Jurkat, Clone E6-1 (cell line): Measurements from ENCODE around the gene RBP3.

ENCODE experiments used
- DNase-seq: peaks from one replicate; pipeline ENCODE4 v3.0.0-alpha.2; 2011; ENCODE audit warnings: low read depth, low spot score
- H3K4me3 ChIP-seq: 2 replicates; pipeline ENCODE4 v1.5.1; 2011; ENCODE audit warnings: mild to moderate bottlenecking, low read length, control low read depth, moderate library complexity

RBP3 gene

DNA sequence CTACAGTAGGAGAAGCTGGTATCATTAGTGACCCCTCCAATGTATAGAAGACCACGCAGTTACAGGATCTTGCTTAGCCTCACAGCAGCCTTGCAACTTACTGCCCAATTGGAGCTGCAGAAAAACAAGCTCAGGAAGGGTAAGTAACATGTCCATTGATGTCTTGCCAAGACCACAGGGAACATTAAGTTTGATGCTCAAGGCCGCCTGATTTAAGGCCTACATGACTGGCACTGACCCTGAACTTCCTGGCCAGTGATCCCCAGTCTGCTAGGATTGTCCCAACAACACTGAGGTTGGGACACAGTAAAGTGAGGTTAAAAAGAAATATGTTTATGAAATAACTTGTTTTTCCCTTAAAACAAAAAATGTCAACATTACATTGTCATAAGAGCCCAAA is 32.7 kb upstream of the RBP3 start:
- H3K4me3 ChIP-seq: no peak overlapping the region
- no peak for DNase-seq

DNA sequence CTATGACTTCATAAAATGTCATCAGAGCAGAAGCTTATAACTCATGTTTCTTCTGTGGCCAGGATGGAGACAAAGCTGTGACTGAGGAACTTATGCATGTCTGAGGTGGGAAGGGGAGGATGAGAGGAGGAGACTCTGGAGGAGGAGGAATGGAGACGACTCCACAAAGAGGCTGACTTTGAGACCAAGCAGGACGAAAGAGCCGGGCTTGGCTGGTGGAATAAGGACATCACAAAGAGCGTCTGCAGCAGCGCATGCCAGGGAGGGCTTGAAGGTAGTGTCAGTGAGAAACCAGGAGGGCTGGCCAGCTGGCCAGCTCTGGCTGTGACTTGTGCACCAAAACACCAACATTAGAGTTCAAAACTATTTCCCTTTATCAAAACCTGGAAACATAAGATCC is 32.0 kb upstream of the RBP3 start:
- DNase-seq: no peak
- no peak overlapping the region for H3K4me3 ChIP-seq

DNA sequence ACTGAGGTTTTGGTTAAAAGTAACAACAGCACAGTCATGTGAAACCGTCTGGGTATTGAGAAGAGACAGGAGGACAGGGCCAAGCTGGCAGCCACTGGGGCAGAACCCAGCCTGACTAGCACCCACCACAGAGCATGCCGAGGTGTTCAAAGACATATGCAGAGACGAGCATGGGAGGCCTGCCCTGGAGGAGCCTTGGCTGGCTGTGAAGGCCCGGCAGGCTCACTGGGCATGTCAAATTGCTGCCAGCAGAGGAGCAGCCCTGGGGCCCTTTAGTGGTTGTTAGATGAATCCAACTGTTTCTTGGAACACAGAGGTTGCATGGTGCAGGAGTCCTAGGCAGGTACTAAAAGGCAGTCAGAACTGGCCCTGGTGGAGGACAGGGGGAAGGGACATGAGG is 30.9 kb upstream of the RBP3 start:
- H3K4me3 ChIP-seq: no peak overlapping the region
- DNase-seq: no peak

DNA sequence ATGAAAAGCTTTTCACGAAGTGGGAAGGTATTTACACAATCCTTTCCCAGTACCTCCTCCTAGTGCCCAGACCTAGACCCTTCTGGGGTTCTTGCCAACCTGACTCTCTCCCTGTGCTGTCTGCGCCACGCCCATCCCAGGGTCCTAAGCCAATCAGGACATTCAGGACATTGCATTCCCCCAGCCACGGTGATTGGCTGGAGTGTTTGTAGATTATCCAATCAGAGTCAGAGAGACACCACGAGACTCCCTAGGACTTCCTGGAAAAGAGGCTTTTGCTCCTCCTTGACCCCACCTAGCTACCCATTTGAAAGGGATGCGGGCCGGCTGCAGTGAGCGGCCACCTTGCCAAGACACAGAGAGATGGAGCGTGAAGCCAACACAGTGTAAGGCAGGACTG is 29.5 kb upstream of the RBP3 start:
- H3K4me3 ChIP-seq: no peak overlapping the region
- DNase-seq: peak; percentile 36

DNA sequence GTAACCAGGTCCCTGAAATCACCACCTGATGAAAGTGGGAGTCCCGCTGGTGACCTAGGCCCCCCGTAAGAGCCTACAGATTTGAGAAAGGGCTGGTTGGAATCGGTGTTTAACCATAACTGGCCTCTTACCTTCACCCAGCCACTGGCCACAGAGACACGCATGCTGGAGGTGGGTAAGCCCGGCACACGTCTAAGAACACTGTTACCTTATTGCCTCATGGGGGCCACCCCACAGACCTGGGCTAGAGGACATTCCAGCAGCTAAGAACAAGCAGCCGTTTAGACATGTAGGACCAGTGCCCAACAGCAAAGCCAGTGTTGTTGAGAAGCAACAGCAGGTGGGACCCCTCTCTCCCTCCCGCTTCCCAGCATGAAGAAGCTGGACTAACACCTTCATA is 28.4 kb upstream of the RBP3 start:
- no peak for DNase-seq
- no peak overlapping the region for H3K4me3 ChIP-seq

DNA sequence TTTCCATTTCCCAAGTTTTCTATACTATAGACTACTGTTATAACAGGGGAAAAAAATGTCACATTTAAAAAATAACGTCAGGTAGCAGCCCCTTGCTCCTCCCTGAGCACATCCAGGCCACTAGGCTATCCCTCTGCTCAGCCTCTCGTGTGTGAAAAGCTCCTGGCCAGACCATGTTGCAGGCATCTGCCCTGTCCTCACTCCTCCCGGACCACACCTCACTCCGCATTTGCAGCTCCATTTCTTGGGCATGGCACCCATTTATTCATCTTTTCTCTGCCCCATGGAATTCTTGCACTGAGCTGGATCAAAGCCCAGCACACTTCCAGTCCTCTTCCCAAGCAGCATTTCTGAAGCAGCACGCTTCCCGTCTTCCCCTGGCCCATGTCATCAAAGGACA is 27.4 kb upstream of the RBP3 start:
- no peak for DNase-seq
- no peak overlapping the region for H3K4me3 ChIP-seq

DNA sequence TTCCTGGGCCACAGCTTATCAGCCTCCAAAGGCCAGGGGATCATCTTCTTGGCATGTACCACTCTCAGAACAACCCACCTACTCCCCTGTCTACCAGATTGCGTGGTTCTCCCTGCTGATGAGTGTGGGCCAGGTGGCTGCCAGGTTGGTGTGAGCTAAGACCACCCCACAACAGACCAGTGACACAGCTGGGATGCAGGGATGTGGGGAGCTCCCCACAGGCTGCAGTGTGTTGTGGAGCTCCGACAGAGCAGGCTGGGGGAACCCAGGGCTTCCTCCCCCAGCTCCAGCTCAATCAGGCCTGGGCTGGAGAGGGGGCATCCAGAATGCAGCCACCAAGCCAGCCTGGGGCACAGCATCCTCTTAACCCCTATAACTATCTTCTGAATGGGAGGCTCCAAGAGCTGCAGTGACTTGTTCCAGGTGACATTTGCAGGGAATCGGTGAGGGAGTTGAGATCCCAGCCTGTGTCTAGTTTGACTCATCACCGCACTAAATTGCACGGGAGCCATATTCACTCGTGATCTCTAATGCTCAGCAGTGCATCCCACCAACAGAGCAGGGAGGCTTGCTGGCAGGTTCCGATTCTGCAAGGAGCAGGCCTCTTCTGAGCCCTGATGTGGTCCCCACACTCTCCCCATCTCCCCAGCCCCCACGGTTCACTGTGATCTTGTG is 26.5 kb upstream of the RBP3 start:
- H3K4me3 ChIP-seq: no peak overlapping the region
- no peak for DNase-seq

DNA sequence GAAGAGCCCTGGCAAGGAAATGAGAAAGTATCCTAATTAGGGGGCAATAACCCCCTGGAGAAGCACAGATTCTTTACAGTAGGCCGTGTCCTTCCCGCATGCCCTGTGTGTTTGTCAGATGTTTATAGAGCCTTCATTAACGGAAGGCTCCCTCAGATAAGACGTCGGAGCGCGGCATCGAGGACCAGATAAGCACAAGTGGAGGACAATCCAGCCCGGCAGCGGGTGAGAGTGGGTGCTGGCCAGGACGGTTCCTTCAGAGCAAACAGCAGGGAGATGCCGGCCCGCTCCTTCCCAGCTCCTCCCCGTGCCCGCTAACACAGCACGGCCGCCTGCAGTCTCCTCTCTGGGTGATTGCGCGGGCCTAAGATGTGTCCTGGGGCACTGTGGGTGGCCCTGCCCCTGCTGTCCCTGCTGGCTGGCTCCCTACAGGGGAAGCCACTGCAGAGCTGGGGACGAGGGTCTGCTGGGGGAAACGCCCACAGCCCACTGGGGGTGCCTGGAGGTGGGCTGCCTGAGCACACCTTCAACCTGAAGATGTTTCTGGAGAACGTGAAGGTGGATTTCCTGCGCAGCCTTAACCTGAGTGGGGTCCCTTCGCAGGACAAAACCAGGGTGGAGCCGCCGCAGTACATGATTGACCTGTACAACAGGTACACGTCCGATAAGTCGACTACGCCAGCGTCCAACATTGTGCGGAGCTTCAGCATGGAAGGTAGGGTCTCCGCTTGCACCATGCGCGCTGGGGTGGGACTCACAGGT is 25.7 kb upstream of the RBP3 start, which contains the start of gene GDF2:
GDF2 (plus strand) TSS at position 155 of the 762 bp plus-strand sequence; CDS start at position 370, 215 bp downstream.
- DNase-seq: no peak
- H3K4me3 ChIP-seq: no peak within 1 kb of the TSS

DNA sequence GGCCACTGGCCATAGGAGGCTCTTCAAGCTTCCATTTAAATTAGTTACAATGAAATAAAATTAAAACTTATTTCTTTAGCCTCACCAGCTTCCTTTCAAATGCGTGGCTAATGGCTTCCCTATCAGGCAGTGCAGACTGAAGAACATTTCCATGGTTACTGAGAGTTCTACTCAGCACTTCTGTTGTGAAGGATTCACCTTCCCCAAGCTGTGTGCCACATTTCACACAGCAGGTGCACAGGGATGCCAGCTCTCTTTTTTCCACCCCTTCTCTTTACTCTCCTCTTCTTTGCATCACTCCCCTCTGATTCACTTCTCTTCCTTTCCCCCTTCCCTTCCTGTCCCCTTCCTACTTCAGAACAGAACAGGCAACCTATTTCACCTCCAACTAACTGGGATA is 25.1 kb upstream of the RBP3 start:
- H3K4me3 ChIP-seq: no peak overlapping the region
- DNase-seq: no peak

DNA sequence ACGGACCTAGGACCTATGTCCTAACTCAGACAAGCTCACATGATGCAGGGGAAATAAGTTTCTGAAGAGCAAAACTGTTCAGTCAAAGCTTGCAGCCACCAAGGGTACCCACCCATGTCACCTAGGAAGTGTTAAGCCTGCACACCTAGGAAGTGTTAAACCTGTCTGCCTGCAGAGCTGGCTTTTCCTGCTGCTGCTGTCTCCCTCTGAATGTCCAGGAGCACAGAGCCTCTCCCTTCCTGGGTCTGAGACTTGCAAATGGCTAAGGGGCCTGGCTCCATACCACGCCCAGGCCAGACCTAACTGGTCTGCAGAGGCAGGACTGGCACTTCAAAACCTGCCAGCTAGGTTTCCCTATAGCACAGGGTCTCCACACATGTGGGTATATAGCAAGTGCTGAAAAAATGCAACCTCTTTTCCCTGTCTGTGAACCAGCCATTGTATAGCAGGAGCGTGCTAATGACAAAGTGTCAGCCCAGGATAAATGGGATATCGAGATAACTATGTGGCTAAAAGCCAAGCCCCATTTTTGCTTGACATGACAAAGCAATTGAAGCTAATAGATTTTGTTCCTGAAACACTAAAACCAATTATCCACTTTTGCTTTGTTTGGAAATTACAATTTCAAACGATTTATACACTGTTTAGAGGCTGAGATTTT is 24.4 kb upstream of the RBP3 start:
- no peak overlapping the region for H3K4me3 ChIP-seq
- DNase-seq: no peak

DNA sequence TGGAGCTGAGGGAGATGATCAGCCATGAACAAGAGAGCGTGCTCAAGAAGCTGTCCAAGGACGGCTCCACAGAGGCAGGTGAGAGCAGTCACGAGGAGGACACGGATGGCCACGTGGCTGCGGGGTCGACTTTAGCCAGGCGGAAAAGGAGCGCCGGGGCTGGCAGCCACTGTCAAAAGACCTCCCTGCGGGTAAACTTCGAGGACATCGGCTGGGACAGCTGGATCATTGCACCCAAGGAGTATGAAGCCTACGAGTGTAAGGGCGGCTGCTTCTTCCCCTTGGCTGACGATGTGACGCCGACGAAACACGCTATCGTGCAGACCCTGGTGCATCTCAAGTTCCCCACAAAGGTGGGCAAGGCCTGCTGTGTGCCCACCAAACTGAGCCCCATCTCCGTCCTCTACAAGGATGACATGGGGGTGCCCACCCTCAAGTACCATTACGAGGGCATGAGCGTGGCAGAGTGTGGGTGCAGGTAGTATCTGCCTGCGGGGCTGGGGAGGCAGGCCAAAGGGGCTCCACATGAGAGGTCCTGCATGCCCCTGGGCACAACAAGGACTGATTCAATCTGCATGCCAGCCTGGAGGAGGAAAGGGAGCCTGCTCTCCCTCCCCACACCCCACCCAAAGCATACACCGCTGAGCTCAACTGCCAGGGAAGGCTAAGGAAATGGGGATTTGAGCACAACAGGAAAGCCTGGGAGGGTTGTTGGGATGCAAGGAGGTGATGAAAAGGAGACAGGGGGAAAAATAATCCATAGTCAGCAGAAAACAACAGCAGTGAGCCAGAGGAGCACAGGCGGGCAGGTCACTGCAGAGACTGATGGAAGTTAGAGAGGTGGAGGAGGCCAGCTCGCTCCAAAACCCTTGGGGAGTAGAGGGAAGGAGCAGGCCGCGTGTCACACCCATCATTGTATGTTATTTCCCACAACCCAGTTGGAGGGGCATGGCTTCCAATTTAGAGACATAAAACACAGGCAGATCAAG is 22.6 kb upstream of the RBP3 start:
- no peak overlapping the region for H3K4me3 ChIP-seq
- DNase-seq: no peak

DNA sequence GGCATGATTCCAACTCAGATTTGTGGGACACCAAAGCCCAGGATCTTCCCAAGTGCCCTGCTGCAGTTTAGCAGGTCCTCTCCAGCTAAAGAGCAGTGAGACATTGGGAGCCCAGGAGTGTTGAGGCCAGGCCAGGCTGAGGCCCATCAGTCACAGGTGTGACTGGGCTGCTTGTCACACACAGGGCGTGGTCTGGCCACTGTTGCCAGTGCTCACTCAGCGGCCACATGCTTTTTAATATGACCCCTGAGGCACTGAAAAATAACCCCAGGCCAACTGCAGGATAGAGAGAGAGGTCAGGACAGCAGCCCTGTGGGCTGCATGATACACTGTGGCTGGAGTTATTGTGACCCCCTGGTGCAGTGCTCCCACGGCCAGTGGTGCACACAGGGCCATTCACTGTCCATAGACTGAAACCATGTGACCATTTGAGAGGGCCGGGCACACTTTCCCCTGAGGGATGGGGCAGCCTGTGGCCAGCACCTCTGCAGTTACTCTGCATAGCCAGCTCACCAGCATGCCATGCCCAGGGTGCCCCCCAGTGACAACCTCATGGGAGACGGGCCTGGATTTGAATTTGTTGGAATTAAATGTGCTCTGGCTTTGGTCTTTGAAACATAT is 21.7 kb upstream of the RBP3 start:
- no peak overlapping the region for H3K4me3 ChIP-seq
- no peak for DNase-seq

DNA sequence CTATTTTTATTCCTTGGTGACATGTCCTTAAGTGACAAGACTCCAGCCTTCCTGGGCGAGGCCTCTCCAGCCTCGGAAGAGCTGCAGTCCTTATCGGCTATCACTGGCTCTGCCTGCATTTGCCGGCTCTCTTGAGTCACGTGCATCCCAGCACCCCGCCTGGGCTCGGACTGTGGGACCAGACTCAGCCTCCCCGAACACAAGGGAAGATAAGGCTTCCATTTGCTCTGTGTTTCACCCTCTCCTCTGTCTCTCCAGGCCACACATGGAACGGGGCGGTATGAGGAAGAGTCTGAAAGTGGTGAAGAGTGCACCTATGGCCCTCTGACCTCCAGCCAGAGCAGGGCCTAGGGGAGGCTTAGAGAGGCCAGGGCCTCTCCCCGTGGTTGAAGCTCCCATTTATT is 21.2 kb upstream of the RBP3 start:
- H3K4me3 ChIP-seq: no peak overlapping the region
- DNase-seq: no peak

DNA sequence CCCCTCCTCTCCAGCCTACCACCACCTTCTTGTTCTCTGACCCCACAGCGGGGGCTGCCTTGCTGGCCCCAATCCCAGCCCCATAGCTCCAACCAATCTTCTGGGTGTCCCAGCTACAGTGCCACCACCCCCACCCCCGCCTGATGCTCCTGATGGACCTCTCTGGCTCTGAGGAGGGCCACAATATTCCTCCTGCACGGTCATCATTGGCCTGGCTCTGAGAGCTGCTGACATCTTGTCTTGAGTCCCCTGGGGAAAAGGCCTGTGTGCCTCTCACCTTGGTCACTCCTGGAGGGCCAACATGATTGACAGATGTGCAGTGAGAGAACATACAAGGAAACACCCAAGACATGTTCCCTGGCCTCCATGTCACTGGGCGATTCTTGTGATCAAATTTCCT is 18.3 kb upstream of the RBP3 start:
- no peak overlapping the region for H3K4me3 ChIP-seq
- DNase-seq: no peak

DNA sequence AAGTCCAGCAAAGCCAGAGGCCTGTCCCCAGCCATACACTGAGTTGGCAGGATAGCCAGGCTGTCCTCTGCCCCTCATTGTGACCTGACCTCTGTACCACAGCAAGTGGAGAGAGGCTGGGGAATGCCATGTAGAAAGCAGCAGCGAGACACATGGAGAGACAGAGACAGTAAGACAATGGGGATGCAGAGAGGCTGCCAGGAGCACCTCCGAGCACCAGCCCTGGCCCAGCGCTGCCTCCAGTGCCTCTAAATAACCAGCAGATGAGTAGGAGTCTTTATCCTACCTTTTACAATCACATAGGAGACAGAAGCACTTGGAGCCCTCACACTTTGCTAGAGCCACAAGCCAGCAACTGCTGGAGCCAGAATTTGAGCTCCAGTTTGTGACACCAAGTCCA is 17.8 kb upstream of the RBP3 start:
- no peak overlapping the region for H3K4me3 ChIP-seq
- DNase-seq: no peak

DNA sequence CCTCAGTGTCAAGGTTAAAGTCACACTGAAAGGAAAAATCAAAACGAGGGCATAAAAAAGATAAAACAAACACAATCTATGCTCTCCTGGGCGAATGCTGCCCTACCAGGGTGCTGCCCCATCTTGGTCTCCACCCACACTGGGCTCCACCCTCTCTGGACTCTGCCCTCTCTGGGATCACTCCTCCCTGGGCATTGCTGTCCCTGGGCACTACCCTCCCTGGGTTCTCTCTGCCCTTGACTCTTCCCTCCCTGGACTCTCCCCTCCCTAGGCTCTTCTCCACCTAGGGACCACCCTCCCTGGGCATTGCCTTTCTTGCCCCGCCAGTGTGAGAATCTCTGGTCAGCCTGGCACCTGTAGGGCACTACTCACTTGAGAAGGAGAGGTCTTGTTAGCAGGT is 17.4 kb upstream of the RBP3 start:
- no peak for DNase-seq
- H3K4me3 ChIP-seq: no peak overlapping the region

DNA sequence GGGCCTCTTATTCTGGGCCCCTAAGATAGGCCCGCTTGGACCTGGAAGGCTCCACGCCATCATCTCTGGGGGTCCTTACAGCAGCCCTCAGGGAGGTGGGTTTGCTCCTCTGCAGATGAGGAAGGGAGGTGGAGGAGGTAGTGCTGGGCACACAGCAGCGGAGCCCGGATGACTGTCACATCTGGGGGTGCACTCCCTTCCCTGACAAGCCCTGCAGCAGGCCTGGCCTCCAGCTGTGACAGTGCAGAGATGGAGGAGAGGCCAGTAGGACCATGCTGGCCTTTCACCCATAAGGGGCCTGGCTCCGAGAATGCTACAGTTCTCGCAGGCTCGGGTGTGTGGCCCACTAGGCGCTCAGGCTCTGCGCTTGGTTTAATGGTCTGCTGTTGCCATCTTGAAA is 16.7 kb upstream of the RBP3 start:
- DNase-seq: no peak
- no peak overlapping the region for H3K4me3 ChIP-seq

DNA sequence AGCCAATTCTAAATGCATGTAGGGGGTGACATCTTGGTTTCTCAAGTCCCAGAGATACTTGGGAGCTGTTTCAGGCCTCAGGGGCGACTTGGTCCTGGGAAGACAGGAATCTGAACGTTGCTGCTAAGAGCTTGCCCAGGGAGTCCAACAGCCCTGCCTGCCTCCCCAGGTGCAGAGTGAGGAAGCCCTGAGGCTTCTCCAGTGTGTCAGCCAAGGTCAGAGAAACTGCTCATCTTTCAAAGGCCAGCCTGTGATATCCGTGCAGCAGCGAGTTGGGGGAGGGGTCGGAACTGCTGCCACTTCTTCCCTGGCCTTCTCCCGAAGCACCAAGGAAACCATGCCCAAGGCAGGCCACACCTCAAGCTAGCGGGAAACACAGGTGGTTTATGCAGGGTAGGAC is 16.2 kb upstream of the RBP3 start:
- DNase-seq: no peak
- H3K4me3 ChIP-seq: no peak overlapping the region

DNA sequence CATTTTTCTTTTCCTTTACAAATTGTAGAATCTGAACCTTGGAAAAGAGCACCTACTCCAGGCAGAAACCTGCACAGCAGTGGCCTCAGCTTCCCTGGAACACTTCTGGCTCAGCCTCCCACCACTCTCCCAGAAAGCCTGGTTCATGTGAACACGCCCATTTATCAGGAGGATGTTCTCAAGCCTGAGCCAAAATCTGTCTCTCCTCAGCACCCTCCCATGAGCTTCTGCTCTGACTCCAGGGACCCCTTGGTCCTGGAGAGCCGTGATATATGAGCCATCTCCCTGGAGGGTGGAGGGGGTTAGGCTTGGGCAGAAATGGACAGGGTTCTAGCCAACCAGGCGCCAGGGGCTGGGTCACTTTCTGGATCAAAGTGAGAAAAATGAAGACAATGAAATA is 15.8 kb upstream of the RBP3 start:
- H3K4me3 ChIP-seq: no peak overlapping the region
- no peak for DNase-seq
